ENCODE results near the gene BCL2.
"Not testable (repeated sequence)": the region's sequence is repeated elsewhere in the genome, so short reads cannot be mapped to it uniquely, and the experiment has no call there.

BCL2 gene

GRCh38 chr18:63198098-63198760 is 121.3 kb downstream of the BCL2 start:
- DNase-seq: no peak

- DNase-seq: peak; percentile 71
Measured at GRCh38 chr18:63197246-63197869, 122.2 kb downstream of the BCL2 start.

GRCh38 chr18:63195326-63196159 is 124.0 kb downstream of the BCL2 start:
- no peak for DNase-seq

- peak; percentile 52 for DNase-seq
Measured at GRCh38 chr18:63192885-63193349, 126.7 kb downstream of the BCL2 start.

- peak; percentile 71 for DNase-seq
Measured at GRCh38 chr18:63192126-63192884, 127.3 kb downstream of the BCL2 start.

GRCh38 chr18:63191413-63191812 is 128.2 kb downstream of the BCL2 start:
- no peak for DNase-seq

GRCh38 chr18:63190838-63191237 is 128.7 kb downstream of the BCL2 start:
- not testable (repeated sequence) for DNase-seq

GRCh38 chr18:63189817-63190216 is 129.8 kb downstream of the BCL2 start:
- no peak for DNase-seq

- no peak for DNase-seq
Measured at GRCh38 chr18:63189041-63189440, 130.5 kb downstream of the BCL2 start.

- no peak for DNase-seq
Measured at GRCh38 chr18:63187791-63188460, 131.6 kb downstream of the BCL2 start.

GRCh38 chr18:63187223-63187574 is 132.4 kb downstream of the BCL2 start:
- DNase-seq: no peak

GRCh38 chr18:63186520-63187222 is 132.9 kb downstream of the BCL2 start:
- peak; percentile 38 for DNase-seq

- DNase-seq: no peak
Measured at GRCh38 chr18:63185984-63186383, 133.6 kb downstream of the BCL2 start.

- no peak for DNase-seq
Measured at GRCh38 chr18:63183952-63184770, 135.4 kb downstream of the BCL2 start.

- DNase-seq: no peak
Measured at GRCh38 chr18:63183378-63183777, 136.2 kb downstream of the BCL2 start.

- DNase-seq: no peak
Measured at GRCh38 chr18:63182861-63183260, 136.7 kb downstream of the BCL2 start.

- DNase-seq: no peak
Measured at GRCh38 chr18:63182310-63182772, 137.2 kb downstream of the BCL2 start.

- no peak for DNase-seq
Measured at GRCh38 chr18:63181706-63182309, 137.8 kb downstream of the BCL2 start.

GRCh38 chr18:63180971-63181376 is 138.6 kb downstream of the BCL2 start:
- DNase-seq: no peak

GRCh38 chr18:63180321-63180720 is 139.2 kb downstream of the BCL2 start:
- DNase-seq: no peak

Data from MV-4-11 (cell line).